ENCODE data around the gene SNAI1. TPM values are rescaled to one million over a fixed set of nuclear protein-coding genes. Genes with fewer than 3 reads are reported as not detected.

Gene SNAI1
- total RNA-seq (2022; extraction: Qiagen RNA extraction) = 8.0 to 12.1 TPM (median 11.7 TPM) in 5 replicates

DNA sequence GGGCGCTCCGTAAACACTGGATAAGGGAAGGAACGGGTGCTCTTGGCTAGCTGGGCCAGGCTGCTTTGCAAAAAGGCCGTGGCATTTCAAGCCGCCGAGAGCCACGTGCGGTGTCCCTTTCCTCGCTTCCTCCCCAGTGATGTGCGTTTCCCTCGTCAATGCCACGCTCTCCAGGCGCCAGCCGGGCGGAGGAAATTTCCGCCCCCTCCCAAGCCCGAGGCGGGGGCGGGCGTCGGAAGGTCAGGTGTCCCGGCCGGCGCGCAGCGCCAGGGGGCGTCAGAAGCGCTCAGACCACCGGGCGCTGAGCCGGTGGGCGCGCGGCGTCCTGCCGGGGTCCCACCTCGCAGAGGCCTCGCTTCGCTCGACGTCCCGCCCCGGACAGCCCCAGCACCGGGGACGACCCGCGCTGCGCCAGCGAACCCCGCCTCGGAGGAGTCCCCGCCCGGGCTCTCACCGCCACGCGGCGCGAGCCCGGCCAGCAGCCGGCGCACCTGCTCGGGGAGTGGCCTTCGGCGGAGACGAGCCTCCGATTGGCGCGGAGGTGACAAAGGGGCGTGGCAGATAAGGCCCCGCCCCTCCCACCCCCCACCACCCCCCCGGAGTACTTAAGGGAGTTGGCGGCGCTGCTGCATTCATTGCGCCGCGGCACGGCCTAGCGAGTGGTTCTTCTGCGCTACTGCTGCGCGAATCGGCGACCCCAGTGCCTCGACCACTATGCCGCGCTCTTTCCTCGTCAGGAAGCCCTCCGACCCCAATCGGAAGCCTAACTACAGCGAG is at the start of gene SNAI1:
TSS of gene SNAI1 (plus strand) at position 635 of the 777 bp plus-strand sequence. CDS start at position 715, 80 bp downstream.

DNA sequence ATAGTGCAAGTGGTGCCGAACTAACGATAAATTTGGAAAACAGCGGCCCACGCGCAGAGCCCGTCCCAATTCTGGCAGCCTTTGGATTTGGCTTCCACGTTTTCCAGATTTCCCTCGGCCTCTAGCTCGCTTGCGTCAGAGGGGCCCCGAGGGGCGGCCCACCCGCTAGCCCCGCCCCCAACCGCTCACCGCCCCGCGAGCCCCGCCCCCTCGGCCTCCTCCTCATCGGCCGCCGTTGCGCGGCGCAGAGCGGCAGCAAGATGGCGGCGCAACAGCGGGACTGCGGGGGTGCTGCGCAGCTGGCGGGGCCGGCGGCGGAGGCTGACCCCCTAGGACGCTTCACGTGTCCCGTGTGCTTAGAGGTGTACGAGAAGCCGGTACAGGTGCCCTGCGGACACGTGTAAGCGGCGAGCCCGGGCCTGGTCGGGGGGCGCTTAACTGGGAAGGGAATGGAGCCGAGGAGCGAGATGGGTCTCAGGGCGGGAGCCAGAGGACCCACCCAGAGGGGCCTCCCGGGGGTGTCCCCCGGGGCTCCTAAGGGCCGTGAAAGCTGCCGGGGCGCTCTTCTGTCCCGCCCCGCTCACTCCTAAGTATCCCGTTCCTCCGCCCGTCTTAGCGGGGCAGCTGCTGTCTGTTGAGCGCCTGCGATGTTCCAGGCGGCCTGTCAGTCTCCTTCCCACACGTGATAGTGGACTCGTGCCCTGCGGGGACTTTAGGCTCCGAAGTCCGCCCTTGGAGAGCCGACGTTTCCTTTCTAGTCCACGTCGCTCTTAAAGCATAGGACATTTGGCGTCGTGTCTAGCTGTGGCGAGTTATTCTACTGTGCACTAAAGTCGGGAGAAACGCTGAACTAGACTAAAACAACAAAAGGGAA is 46.4 kb upstream of the SNAI1 start, which contains the start of gene RNF114:
TSS of gene RNF114 (plus strand) at position 245 of the 874 bp plus-strand sequence. CDS start at position 261, 16 bp downstream.

Other genes with a start within 250 kb of the SNAI1 start
- gene SLC9A8, start 170.2 kb upstream of the SNAI1 start, total RNA-seq (2022; extraction: Qiagen RNA extraction) = 7.6 to 9.5 TPM (median 9.2 TPM) in 5 replicates
- gene SPATA2, start 67.5 kb upstream of the SNAI1 start, total RNA-seq (2022; extraction: Qiagen RNA extraction) = 6.8 to 8.7 TPM (median 7.8 TPM) in 5 replicates
- 50.4 to 64.2 TPM (median 60.3 TPM) in 5 replicates for gene RNF114, start 46.6 kb upstream of the SNAI1 start, total RNA-seq (2022; extraction: Qiagen RNA extraction)
- 101 to 145 TPM (median 107 TPM) in 5 replicates for gene UBE2V1, start 130.2 kb downstream of the SNAI1 start, total RNA-seq (2022; extraction: Qiagen RNA extraction)
- 47.6 to 56.1 TPM (median 54.9 TPM) in 5 replicates for gene PEDS1, start 170.7 kb downstream of the SNAI1 start, total RNA-seq (2022; extraction: Qiagen RNA extraction)
- 153 to 345 TPM (median 302 TPM) in 5 replicates for gene CEBPB, start 207.8 kb downstream of the SNAI1 start, total RNA-seq (2022; extraction: Qiagen RNA extraction)